HEK293 (cell line): Measurements from ENCODE around the gene SPAG5.
"Not testable (repeated sequence)": the region's sequence is repeated elsewhere in the genome, so short reads cannot be mapped to it uniquely, and the experiment has no call there.

Source experiments
- CTCF ChIA-PET: fragments of 350-600 bp; formaldehyde crosslinking; extraction: SDS; loops from one replicate; lab custom pipeline; 2021; ENCODE audit warnings: antibody characterized with exemption; lab: Yijun Ruan, JAX
- POLR2A ChIA-PET: fragments of 300-600 bp; formaldehyde crosslinking; extraction: SDS; loops from one replicate; lab custom pipeline; 2020; ENCODE audit warnings: antibody characterized with exemption, inconsistent platforms; lab: Yijun Ruan, JAX
- H3K27ac ChIP-seq: fragments of 200-500 bp; sonication (Bioruptor generic); 2 replicates; pipeline ENCODE4 v1.5.1; 2014; ENCODE audit warnings: low read depth, low read length, control low read depth, inconsistent platforms; ENCODE audit errors: extremely low read depth
- H3K36me3 ChIP-seq, 2 experiments: fragments of 200-500 bp in 1 of 2; sonication (Bioruptor generic) in 1 of 2; 1 replicate in 1 of 2; 2 replicates in 1 of 2; pipeline ENCODE4 v1.5.1; 2014 to 2017; ENCODE audit warnings: inconsistent platforms in 2 of 2, low read length in 2 of 2; ENCODE audit not compliant: control insufficient read depth in 2 of 2, insufficient read depth in 1 of 2
- H3K4me1 ChIP-seq: fragments of 200-500 bp; sonication (Bioruptor generic); 2 replicates; pipeline ENCODE4 v1.5.1; 2014; ENCODE audit warnings: mild to moderate bottlenecking, low read length, inconsistent platforms; ENCODE audit not compliant: control insufficient read depth, insufficient read depth
- H3K4me3 ChIP-seq: 2 replicates; pipeline ENCODE4 v1.5.1; 2011; ENCODE audit warnings: low read depth, mild to moderate bottlenecking, control low read depth, low read length, moderate library complexity
- H3K9me3 ChIP-seq: fragments of 200-500 bp; sonication (Bioruptor generic); 2 replicates; pipeline ENCODE4 v1.5.1; 2014; ENCODE audit warnings: low read depth, low read length, inconsistent platforms; ENCODE audit not compliant: control insufficient read depth, insufficient read depth
- ZNF239 ChIP-seq: fragments of 450-650 bp; formaldehyde crosslinking; IDR thresholded peaks from 2 replicates; pipeline ENCODE4 v1.5.1; 2016; ENCODE audit warnings: missing biosample characterization, missing genetic modification characterization
- ZNF626 ChIP-seq: fragments of 450-650 bp; sonication (Bioruptor Pico); formaldehyde crosslinking; IDR thresholded peaks from 2 replicates; pipeline ENCODE4 v1.5.1; 2018; ENCODE audit warnings: missing biosample characterization, missing genetic modification characterization, inconsistent platforms
- ZNF629 ChIP-seq: fragments of 450-650 bp; formaldehyde crosslinking; IDR thresholded peaks from 2 replicates; pipeline ENCODE4 v1.5.1; 2017; ENCODE audit warnings: missing biosample characterization, missing genetic modification characterization
- ZNF76 ChIP-seq: fragments of 450-650 bp; formaldehyde crosslinking; IDR thresholded peaks from 2 replicates; pipeline ENCODE4; 2016; ENCODE audit warnings: low read depth, missing biosample characterization, missing genetic modification characterization, borderline replicate concordance
- ZNF768 ChIP-seq: fragments of 450-650 bp; formaldehyde crosslinking; IDR thresholded peaks from 2 replicates; pipeline ENCODE4 v1.5.1; 2018; ENCODE audit warnings: missing biosample characterization, mild to moderate bottlenecking, missing genetic modification characterization
- ZNF791 ChIP-seq: fragments of 450-650 bp; formaldehyde crosslinking; IDR thresholded peaks from 2 replicates; pipeline ENCODE4 v1.5.1; 2016; ENCODE audit warnings: missing biosample characterization, missing genetic modification characterization
- TF ChIP-seq, protein P1 (sequence below): fragments of 450-650 bp; formaldehyde crosslinking; IDR thresholded peaks from 2 replicates; pipeline ENCODE4 v1.5.1; 2016; ENCODE audit warnings: missing biosample characterization, missing genetic modification characterization
- TF ChIP-seq, protein P2 (sequence below): fragments of 450-650 bp; formaldehyde crosslinking; IDR thresholded peaks from 2 replicates; pipeline ENCODE4 v1.5.1; 2017; ENCODE audit warnings: missing biosample characterization, mild to moderate bottlenecking, missing genetic modification characterization, moderate library complexity
- TF ChIP-seq, protein P3 (sequence below): fragments of 450-650 bp; formaldehyde crosslinking; IDR thresholded peaks from 2 replicates; pipeline ENCODE4 v1.5.1; 2016; ENCODE audit warnings: missing biosample characterization, missing genetic modification characterization, low read depth
- TF ChIP-seq, protein P4 (sequence below): fragments of 450-650 bp; formaldehyde crosslinking; IDR thresholded peaks from 2 replicates; pipeline ENCODE4 v1.5.1; 2016; ENCODE audit warnings: missing biosample characterization, missing genetic modification characterization
- TF ChIP-seq, protein P5 (sequence below): fragments of 450-650 bp; formaldehyde crosslinking; IDR thresholded peaks from 2 replicates; pipeline ENCODE4 v1.5.1; 2016; ENCODE audit warnings: missing biosample characterization, missing genetic modification characterization
- TF ChIP-seq, protein P6 (sequence below): fragments of 450-650 bp; formaldehyde crosslinking; IDR thresholded peaks from 2 replicates; pipeline ENCODE4 v1.5.1; 2016; ENCODE audit warnings: missing biosample characterization, missing genetic modification characterization

SPAG5 gene

DNA sequence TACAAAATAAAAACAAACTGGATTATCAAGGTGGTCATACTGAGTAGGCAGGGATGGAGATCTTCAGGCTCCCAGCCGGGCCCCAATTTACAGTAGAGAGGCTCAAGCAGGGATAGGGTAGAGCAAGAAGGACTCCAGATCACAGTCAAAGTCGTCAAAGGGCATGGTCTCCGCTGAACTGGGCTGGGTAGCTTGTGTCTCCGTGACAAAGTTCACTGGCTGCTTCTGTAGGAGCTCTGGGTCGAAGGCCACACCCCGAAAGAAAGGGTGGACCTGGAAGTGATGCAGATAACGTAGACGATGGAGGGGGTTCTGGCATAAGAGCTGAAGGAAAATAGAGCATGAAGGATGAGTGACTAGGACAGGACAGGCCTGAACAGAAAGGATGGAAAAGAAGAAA, 11.6 kb upstream of the SPAG5 start:
- ChIA-PET POLR2A (interaction anchor here (1.5 to 2.1 kb wide), 3 partner anchors 12 to 35 kb away, joined by 4 to 8 read pairs (median 6); partner anchors contain the start of genes BLTP2 and SPAG5), CTCF (interaction anchor here (0.6 to 7.3 kb wide), 9 partner anchors 9 to 78 kb away, joined by 3 to 46 read pairs (median 3); no protein-coding TSS in a partner anchor)
- H3K4me1 ChIP-seq: no peaks in the 10 kb centered on the region
- TF ChIP-seq ZNF629: no peak
- no peak for TF ChIP-seq ZNF626 (tag by site-specific recombination)
- TF ChIP-seq, protein P1, sequence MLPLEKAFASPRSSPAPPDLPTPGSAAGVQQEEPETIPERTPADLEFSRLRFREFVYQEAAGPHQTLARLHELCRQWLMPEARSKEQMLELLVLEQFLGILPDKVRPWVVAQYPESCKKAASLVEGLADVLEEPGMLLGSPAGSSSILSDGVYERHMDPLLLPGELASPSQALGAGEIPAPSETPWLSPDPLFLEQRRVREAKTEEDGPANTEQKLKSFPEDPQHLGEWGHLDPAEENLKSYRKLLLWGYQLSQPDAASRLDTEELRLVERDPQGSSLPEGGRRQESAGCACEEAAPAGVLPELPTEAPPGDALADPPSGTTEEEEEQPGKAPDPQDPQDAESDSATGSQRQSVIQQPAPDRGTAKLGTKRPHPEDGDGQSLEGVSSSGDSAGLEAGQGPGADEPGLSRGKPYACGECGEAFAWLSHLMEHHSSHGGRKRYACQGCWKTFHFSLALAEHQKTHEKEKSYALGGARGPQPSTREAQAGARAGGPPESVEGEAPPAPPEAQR (tag by site-specific recombination): no peak
- TF ChIP-seq, protein P2, sequence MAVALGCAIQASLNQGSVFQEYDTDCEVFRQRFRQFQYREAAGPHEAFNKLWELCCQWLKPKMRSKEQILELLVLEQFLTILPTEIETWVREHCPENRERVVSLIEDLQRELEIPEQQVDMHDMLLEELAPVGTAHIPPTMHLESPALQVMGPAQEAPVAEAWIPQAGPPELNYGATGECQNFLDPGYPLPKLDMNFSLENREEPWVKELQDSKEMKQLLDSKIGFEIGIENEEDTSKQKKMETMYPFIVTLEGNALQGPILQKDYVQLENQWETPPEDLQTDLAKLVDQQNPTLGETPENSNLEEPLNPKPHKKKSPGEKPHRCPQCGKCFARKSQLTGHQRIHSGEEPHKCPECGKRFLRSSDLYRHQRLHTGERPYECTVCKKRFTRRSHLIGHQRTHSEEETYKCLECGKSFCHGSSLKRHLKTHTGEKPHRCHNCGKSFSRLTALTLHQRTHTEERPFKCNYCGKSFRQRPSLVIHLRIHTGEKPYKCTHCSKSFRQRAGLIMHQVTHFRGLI (tag by site-specific recombination): no peak
- no peak for TF ChIP-seq ZNF239
- TF ChIP-seq, protein P3, sequence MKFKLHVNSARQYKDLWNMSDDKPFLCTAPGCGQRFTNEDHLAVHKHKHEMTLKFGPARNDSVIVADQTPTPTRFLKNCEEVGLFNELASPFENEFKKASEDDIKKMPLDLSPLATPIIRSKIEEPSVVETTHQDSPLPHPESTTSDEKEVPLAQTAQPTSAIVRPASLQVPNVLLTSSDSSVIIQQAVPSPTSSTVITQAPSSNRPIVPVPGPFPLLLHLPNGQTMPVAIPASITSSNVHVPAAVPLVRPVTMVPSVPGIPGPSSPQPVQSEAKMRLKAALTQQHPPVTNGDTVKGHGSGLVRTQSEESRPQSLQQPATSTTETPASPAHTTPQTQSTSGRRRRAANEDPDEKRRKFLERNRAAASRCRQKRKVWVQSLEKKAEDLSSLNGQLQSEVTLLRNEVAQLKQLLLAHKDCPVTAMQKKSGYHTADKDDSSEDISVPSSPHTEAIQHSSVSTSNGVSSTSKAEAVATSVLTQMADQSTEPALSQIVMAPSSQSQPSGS (tag by site-specific recombination): no peak
- TF ChIP-seq, protein P4, sequence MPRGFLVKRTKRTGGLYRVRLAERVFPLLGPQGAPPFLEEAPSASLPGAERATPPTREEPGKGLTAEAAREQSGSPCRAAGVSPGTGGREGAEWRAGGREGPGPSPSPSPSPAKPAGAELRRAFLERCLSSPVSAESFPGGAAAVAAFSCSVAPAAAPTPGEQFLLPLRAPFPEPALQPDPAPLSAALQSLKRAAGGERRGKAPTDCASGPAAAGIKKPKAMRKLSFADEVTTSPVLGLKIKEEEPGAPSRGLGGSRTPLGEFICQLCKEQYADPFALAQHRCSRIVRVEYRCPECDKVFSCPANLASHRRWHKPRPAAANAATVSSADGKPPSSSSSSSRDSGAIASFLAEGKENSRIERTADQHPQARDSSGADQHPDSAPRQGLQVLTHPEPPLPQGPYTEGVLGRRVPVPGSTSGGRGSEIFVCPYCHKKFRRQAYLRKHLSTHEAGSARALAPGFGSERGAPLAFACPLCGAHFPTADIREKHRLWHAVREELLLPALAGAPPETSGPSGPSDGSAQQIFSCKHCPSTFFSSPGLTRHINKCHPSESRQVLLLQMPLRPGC (tag by site-specific recombination): no peak
- no peak for TF ChIP-seq ZNF76 (tag by site-specific recombination)
- no peak for TF ChIP-seq ZNF768 (tag by site-specific recombination)
- TF ChIP-seq ZNF791: no peak
- TF ChIP-seq, protein P5, sequence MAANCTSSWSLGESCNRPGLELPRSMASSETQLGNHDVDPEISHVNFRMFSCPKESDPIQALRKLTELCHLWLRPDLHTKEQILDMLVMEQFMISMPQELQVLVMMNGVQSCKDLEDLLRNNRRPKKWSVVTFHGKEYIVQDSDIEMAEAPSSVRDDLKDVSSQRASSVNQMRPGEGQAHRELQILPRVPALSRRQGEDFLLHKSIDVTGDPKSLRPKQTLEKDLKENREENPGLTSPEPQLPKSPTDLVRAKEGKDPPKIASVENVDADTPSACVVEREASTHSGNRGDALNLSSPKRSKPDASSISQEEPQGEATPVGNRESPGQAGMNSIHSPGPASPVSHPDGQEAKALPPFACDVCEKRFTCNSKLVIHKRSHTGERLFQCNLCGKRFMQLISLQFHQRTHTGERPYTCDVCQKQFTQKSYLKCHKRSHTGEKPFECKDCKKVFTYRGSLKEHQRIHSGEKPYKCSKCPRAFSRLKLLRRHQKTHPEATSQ: no peak
- TF ChIP-seq, protein P6, sequence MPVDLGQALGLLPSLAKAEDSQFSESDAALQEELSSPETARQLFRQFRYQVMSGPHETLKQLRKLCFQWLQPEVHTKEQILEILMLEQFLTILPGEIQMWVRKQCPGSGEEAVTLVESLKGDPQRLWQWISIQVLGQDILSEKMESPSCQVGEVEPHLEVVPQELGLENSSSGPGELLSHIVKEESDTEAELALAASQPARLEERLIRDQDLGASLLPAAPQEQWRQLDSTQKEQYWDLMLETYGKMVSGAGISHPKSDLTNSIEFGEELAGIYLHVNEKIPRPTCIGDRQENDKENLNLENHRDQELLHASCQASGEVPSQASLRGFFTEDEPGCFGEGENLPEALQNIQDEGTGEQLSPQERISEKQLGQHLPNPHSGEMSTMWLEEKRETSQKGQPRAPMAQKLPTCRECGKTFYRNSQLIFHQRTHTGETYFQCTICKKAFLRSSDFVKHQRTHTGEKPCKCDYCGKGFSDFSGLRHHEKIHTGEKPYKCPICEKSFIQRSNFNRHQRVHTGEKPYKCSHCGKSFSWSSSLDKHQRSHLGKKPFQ (tag by site-specific recombination): no peak
- peaks cover 54 to 76% of the 10 kb centered on the region in 2 experiments for H3K36me3 ChIP-seq
- H3K4me3 ChIP-seq: no peak overlapping the region
- no peak overlapping the region for H3K27ac ChIP-seq
- H3K9me3 ChIP-seq: no peaks in the 10 kb centered on the region

DNA sequence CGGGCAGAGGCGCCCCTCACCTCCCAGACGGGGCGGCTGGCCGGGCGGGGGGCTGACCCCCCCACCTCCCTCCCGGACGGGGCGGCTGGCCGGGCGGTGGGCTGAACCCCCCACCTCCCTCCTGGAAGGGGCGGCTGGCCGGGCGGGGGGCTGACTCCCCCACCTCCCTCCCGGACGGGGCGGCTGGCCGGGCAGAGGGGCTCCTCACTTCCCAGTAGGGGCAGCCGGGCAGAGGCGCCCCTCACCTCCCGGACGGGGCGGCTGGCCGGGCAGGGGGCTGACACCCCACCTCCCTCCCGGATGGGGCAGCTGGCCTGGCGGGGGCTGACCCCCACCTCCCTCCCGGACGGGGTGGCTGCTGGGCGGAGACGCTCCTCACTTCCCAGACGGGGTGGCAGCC, 5.2 kb upstream of the SPAG5 start:
- H3K36me3 ChIP-seq: peaks cover 22 to 28% of the 10 kb centered on the region in 2 experiments; a peak in 2 of 3 replicates
- H3K4me3 ChIP-seq, H3K4me1 ChIP-seq, CTCF ChIA-PET, H3K9me3 ChIP-seq, H3K27ac ChIP-seq, POLR2A ChIA-PET: not testable (repeated sequence)
